Thyroid gland (tissue), 4 donors: ENCODE measurements around the gene DRC1. TPM values are rescaled to one million over a fixed set of nuclear protein-coding genes. Genes with fewer than 3 reads are reported as not detected.

Experiments
- DNase-seq, 2 donors: peaks; one replicate each; pipeline ENCODE4 v3.0.0-alpha.2; 2019
- H3K27ac ChIP-seq, 3 donors: fragments of 200-600 bp; sonication (generic); 1 replicate in 2 of 3; 2 replicates in 1 of 3; pipeline ENCODE4 v1.5.1; 2016 to 2019; ENCODE audit warnings: mild to moderate bottlenecking in 1 of 3, moderate library complexity in 1 of 3
- H3K27me3 ChIP-seq: fragments of 200-600 bp; sonication (generic); one replicate; pipeline ENCODE4 v1.5.1; 2019
- H3K36me3 ChIP-seq, 2 donors: fragments of 200-600 bp; sonication (generic); one replicate each; pipeline ENCODE4 v1.5.1; 2016 to 2019
- H3K4me1 ChIP-seq, 2 donors: fragments of 200-600 bp; sonication (generic); one replicate each; pipeline ENCODE4 v1.5.1; 2017 to 2019
- H3K4me3 ChIP-seq, 3 donors: fragments of 200-600 bp; sonication (generic); replicated peaks in 1 of 3; 1 replicate in 2 of 3; 2 replicates in 1 of 3; pipeline ENCODE4 v1.5.1; 2016; ENCODE audit warnings: mild to moderate bottlenecking in 1 of 3
- H3K9me3 ChIP-seq: fragments of 200-600 bp; sonication (generic); one replicate; pipeline ENCODE4 v1.5.1; 2017
- POLR2A ChIP-seq, 2 donors: fragments of 450-650 bp; IDR thresholded peaks; one replicate each; pipeline ENCODE4 v1.6.1; 2017; ENCODE audit warnings: antibody characterized with exemption in 2 of 2, mild to moderate bottlenecking in 2 of 2, moderate library complexity in 1 of 2
- WGBS, 2 donors: methylation state at CpG; one replicate each; pipeline ENCODE4 v1.1.5; 2017; 5-methylcytosine and 5-hydroxymethylcytosine counted together
- intact Hi-C: fragments of 100-400 bp; cut with DNase I; formaldehyde crosslinking; loops from one replicate; pipeline ENCODE4 v1.15.1; 2023
- total RNA-seq, 4 donors: library from RNA; depleted of rRNA; stranded (reverse); fragments of >200 nt; gene quantifications; one replicate each; pipeline ENCODE4 v1.2.3, GENCODE V29; 2016
- TF ChIP-seq, protein P1 (sequence below), 6 experiments: fragments of 200-600 bp in 3 of 6; fragments of 450-650 bp in 3 of 6; sonication (generic) in 3 of 6; IDR thresholded peaks; one replicate each; pipeline ENCODE4 v1.5.1; 2016 to 2019; ENCODE audit warnings: antibody characterized with exemption in 6 of 6, mild to moderate bottlenecking in 2 of 6, inconsistent platforms in 1 of 6, moderate library complexity in 1 of 6

DRC1 gene
- total RNA-seq, 4 donors from 2014 or later, result not detected

DNA sequence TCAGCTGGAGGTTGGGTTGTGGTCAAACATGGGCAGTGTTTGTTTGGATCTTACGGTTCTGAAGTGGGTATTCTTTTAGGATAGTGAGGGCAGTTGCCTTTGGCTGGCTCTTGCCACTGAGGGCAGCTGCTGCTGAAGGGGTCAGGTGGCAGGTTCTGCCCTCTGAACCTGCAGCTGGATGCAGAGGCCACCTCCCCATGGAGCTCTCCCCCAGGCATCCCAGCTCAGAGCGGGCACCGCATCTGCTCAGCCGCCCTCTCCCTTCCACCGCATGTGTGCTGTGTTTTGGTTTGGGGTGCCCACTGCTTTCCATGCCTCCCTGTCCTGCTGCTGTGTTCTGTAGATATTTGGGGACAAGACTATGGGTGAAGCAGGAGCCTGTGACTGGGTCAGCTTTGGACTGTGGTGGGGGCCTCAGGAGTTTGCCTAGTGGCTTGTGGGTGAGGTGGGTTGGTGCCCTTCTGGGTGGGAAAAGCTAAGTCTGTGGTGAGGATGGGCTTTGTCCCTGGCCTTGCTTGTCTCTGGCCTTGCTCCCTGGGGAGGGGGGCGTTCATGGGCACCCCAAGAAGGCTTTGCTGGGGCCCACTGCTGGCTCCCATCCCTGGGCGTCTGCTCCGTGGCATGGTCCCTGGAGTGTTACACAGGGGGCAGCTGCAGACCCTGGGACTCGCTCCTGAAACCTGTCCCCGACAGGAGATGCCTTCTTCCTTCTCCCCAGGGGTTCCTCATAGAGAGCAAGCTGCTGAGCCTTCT, 47.7 kb downstream of the DRC1 start:
- TF ChIP-seq POLR2A (IDR thresholded peaks at IDR 0.05), result no peak
- TF ChIP-seq, protein P1, sequence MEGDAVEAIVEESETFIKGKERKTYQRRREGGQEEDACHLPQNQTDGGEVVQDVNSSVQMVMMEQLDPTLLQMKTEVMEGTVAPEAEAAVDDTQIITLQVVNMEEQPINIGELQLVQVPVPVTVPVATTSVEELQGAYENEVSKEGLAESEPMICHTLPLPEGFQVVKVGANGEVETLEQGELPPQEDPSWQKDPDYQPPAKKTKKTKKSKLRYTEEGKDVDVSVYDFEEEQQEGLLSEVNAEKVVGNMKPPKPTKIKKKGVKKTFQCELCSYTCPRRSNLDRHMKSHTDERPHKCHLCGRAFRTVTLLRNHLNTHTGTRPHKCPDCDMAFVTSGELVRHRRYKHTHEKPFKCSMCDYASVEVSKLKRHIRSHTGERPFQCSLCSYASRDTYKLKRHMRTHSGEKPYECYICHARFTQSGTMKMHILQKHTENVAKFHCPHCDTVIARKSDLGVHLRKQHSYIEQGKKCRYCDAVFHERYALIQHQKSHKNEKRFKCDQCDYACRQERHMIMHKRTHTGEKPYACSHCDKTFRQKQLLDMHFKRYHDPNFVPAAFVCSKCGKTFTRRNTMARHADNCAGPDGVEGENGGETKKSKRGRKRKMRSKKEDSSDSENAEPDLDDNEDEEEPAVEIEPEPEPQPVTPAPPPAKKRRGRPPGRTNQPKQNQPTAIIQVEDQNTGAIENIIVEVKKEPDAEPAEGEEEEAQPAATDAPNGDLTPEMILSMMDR (IDR thresholded peaks at IDR 0.05), result no peak
- intact Hi-C loops, result no loop called here
- Histone ChIP-seq H3K27me3 (no peaks in the 10 kb centered on the region), H3K4me1 (no peaks in the 10 kb centered on the region), H3K36me3 (no peaks in the 10 kb centered on the region), H3K9me3 (no peaks in the 10 kb centered on the region), H3K4me3 (no peak overlapping the region), H3K27ac (no peak overlapping the region)
- no peak for DNase-seq
- WGBS, 2 donors, result 89 to 98% methylated on average over 5 of the region's 10 CpGs

GRCh38 chr2:26450031-26450635, 48.4 kb downstream of the DRC1 start:
- Histone ChIP-seq H3K4me1 (no peaks in the 10 kb centered on the region), H3K36me3 (no peaks in the 10 kb centered on the region), H3K4me3 (no peak overlapping the region), H3K9me3 (no peaks in the 10 kb centered on the region), H3K27ac (no peak overlapping the region), H3K27me3 (no peaks in the 10 kb centered on the region)
- TF ChIP-seq, protein P1 (IDR thresholded peaks at IDR 0.05), result no peak
- no peak for TF ChIP-seq POLR2A (IDR thresholded peaks at IDR 0.05)
- 88 to 91% methylated on average over 13 of the region's 13 CpGs for WGBS, 2 donors
- intact Hi-C loops, result no loop called here
- DNase-seq, result no peak

GRCh38 chr2:26451700-26452099, 50.0 kb downstream of the DRC1 start:
- H3K27me3 ChIP-seq, result no peaks in the 10 kb centered on the region
- no peak for DNase-seq
- H3K4me3 ChIP-seq, result no peak overlapping the region
- no peak for TF ChIP-seq POLR2A (IDR thresholded peaks at IDR 0.05)
- TF ChIP-seq, protein P1 (IDR thresholded peaks at IDR 0.05), result no peak
- intact Hi-C loops, result no loop called here
- H3K36me3 ChIP-seq, result no peaks in the 10 kb centered on the region
- 92 to 95% methylated on average over 1 of the region's 1 CpG for WGBS, 2 donors
- no peak overlapping the region for H3K27ac ChIP-seq
- H3K9me3 ChIP-seq, result no peaks in the 10 kb centered on the region
- H3K4me1 ChIP-seq, result peaks cover 5 to 6% of the 10 kb centered on the region in 2 donors

DNA sequence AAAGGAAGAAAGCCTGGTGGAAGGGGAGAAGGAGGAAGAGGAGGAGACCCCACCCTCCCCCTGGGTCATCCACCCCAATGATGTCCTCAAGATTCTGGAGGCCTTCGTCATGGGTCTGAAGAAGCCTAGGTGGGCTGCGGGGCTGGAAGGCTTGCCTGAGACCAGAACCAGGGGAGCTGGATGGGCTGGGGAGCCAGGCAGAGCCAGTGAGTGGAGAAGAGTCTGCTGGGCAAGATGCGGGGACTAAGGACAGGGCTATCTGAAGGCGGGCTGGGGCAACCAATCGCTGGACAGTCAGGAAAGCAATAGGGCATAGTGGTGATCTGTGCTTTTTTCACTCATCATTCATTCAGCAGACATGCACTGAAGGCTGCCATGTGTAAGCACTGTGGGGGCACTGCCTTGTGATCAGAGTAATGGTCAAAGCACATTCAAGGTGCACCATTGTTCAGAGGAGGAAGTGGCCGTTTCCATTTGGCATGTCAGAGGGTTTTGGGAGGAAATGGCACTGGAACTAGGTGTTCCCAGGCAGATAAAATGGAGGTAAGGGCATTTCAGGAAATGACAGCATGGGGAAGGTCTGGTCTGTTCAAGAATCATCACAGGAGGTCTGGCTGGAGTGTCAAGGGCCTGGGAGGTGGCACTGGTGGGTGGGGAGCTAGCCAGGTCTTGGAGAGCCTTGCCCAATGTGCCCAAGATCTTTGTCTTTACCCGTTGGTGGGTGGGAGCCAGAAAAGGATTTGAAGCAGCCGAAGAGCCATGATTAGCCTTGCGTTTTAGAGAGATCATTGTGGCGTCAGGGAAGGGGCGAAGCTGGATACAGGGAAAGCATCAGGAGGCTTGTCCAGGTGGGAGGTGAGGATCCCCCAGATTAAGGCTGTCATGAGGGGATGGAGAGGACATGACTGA, 52.0 kb downstream of the DRC1 start:
- DNase-seq, result no peak
- no peaks in the 10 kb centered on the region for H3K36me3 ChIP-seq
- WGBS, 2 donors, result 87% methylated on average over 11 of the region's 11 CpGs
- H3K9me3 ChIP-seq, result no peaks in the 10 kb centered on the region
- H3K27me3 ChIP-seq, result no peaks in the 10 kb centered on the region
- TF ChIP-seq, protein P1 (IDR thresholded peaks at IDR 0.05), result no peak
- TF ChIP-seq POLR2A (IDR thresholded peaks at IDR 0.05), result no peak
- H3K27ac ChIP-seq, result no peak overlapping the region
- no peak overlapping the region for H3K4me3 ChIP-seq
- H3K4me1 ChIP-seq, result peaks cover 22 to 24% of the 10 kb centered on the region in 2 donors
- intact Hi-C loops, result no loop called here
